ENCODE measurements around the gene AMBRA1.
"Not testable (repeated sequence)": the region's sequence is repeated elsewhere in the genome, so short reads cannot be mapped to it uniquely, and the experiment has no call there.

AMBRA1 gene

DNA sequence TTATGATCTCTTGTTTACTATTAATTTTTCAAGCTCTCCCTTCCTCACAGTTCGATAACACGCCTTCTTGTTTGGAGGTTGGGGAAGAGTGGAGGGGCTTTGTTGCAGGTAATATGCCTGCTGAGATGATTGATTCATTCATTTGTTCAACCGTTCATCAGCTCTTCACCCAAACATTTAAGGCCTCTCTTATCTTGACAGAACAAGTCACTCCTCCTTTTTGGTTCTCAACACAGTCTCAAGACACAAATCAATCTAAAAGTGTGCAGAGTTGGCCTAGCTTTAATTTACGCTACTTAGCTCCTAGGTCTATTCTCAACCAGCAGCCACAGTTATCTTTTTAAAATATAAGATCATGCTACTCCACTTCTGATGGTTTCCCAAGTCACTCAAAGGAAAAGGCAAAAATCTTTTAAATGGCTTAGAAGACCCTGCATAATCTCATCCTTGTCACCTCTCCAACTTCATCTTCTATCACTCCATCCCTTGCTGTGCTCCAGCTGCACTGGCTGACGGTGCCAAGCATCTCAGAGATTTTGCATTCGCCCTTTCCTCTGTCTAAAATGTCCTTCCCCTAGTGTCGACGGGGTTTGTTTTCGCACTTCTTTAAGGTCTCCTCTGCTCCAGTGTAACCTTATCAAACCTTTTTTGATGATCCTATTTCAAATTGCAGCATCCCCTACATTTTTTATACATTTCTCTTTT, 60.3 kb downstream of the AMBRA1 start:
- no peak for DNase-seq (ENCODE audit: low spot score)

DNA sequence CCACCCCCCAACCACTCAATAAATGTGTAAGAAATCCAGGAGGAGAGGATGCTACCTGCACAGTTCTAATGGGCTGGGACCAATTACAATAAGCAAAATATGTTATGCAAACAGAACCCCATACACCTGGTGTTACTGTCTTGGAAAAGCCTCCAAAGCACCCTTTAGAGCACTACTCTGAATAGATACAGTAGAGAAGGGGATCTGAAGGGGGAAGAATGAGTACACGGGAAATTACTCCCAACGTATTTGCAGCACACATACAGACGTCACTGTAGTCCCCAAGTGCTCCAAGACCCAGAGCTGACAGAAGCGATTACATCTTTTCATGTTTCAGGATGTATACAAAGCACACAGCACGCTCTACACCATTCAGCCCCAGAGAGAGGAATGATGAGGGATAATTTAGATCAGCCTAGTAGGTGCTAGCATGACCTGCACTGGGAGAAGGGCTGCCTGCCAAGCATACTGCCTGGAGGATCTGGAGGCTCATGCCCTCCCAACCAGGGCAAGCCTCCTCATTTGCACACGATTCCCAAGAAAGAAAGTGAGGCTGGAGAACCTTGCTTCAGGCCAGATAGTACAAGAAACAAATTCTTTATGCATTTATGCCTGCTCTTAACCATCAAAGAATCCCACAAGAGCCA, 63.8 kb downstream of the AMBRA1 start:
- no peak for DNase-seq (ENCODE audit: low spot score)

DNA sequence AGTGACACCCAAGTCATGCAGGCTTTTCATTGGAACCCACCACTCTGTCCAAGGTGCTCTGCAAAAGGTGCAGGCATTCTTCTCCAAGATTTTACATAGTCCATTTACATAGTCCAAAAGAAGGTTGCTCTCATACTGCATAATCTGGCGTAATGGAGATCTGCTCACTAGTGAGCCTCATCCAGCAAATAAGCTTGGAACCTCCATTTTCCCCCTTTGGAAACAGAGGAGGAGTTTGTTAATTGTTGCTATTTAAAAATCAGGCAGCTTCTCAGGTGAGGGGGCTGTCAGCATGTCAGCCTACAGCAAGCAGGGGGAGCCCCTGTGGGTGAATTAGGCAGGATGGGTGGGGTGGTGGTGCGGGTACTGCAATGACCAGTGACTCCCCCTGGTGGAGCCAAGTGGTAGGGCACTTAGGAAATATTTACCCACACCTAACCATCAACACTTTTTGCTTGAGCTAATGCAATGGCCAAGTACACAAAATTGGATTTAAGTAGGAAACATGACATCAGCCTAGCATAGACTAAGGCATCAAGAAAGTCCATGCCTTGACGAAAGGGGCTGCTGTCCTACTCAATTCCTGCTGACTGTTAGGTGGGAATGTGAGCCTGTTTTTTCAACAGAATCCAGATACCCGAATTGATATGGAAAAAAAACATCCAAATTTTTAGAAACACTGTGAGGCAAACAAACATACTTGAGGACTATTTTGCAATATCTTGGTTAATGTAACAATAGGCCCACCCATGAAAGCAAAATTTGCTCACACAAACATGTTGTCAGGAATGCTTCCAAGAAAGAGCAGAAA, 64.5 kb downstream of the AMBRA1 start:
- peak; percentile 90 for DNase-seq (ENCODE audit: low spot score)

DNA sequence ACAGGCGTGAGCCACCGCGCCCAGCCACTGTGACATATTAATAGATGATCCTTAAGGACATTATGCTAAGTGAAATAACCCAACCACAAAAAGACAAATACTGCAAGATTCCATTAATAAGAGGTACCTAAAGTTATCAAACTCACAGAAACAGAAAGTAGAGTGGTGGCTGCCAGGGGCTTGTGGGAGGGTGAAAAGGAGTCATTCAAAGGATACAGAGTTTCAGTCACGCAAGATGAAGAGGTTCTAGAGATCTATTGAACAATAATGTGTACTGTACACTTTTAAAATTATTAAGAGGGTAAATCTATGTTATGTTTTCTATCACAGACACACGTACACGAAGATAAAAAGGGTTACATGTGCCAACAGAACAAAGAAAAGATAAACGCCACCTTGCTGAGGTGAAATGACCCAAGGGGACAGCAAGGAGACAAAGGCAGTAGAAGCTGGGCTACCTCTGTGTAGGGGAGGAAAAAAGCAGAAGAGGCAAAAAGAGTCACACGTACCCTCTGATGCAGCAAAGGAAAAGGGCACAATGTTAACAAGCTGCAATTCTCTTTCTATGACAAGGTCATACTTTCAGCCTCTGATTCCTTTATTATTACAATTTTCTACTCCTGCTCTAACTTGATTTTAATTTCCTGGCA, 65.3 kb downstream of the AMBRA1 start:
- no peak for DNase-seq (ENCODE audit: low spot score)

DNA sequence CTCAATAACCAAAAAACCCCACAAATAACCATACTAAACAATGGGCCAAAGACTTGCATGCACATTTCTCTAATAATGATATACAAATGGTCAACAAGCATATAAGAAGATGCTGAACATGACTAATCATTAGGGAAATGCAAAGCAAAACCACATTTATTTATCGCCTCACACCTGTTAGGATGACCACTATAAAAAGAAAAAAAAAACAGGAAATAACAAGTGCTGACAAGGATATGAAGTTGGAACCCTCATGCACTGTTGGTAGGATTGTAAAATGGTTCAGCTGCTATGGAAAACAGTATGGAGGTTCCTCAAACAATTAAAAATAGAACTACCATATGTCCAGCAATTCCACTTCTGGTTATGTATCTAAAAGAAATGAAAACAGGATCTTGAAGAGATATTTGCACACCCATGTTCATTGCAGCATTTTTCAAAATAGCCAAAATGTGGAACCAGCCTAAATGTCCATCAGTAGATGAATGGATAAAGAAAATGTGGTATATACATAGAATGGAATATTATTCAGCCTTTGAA, 66.2 kb downstream of the AMBRA1 start:
- DNase-seq (ENCODE audit: low spot score): no peak

DNA sequence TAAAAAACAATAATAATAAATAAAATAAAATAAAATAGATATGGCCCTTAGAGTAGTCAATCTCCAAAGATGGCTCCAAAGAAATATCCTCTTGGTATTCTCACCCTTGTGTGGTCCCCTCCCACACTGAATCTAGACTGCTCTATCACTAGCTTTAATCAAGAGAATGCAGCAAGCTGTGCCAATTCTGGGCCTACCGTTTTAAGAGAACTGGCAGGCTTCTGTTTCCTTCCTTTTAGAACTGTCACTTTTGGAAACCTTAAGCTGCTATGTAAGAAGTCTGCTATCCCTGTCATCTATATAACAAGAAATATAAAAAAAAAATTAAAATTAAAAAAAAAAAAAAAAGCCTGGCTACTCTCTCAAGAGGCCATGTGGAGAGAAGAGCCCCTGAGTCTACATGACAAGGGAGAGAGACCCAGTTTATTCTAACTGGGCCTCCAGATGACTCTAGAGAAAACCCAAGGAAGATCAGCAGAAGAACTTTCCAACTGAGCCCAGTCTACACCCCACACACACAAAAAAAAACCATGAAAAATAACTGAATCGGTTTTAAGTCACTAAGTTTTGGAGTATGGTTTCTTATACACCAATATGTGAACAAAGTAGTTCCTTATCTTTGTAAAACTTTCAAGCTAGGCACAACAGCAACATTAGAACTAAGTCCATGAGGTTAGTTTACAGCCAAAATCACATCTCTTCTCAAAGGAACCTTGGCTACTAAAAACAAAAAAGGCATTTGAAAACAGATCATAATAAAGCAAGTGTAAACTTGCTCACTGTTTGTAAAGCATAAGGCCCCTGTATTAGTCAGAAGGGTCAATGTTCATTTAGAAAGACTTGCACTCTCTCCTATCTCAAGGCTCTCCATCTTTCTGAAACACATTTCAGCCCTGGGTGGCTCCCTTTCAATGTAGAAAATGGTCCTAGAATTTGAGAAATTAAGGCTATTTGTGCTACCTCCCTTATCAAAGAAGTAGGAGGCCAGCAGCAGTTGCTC, 67.3 kb downstream of the AMBRA1 start:
- DNase-seq (ENCODE audit: low spot score): no peak

DNA sequence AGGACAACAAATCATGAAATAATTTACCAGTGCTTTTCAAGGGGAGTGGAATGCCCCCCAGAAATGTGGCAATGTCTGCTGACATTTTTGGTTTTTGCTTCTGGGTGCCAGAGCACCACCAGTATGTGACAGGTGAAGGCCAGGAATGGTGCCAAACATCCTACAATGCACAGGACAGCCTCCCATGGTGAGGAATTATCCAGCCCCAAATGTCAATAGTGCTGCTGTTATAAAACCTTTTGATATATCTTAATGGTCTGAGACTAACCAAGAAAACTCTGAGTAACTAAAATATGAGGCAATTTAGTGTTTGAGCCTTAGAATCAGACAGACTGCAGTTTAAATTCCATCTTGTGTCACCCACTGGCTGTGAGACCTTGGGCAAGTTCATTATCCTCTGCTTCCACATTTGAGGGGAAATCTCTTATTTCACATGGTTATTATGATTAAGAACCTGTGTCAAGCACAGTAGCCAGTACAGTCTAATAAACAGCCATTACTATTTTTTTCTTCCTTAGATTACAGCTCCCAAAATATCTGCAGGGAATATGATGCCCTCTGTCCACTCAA, 69.5 kb downstream of the AMBRA1 start:
- no peak for DNase-seq (ENCODE audit: low spot score)

DNA sequence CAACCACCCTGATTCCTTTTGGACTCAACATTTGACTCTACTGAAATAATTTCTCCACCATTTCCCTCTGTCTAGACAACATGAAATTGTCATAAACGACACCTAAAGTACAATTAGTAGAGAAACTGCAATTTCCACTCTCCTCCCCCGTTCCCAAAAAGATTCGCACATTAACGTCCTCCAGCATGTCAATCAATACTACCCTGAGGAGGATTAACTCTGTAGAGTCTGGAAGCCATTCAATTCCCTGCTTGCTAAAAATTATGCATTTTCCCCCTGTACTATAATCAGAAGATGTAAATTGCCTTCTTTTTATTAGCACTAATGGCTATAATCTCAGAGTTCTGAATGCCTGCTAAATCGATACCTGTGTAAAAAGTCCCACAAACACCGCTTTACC, 70.5 kb downstream of the AMBRA1 start:
- DNase-seq (ENCODE audit: low spot score): no peak

DNA sequence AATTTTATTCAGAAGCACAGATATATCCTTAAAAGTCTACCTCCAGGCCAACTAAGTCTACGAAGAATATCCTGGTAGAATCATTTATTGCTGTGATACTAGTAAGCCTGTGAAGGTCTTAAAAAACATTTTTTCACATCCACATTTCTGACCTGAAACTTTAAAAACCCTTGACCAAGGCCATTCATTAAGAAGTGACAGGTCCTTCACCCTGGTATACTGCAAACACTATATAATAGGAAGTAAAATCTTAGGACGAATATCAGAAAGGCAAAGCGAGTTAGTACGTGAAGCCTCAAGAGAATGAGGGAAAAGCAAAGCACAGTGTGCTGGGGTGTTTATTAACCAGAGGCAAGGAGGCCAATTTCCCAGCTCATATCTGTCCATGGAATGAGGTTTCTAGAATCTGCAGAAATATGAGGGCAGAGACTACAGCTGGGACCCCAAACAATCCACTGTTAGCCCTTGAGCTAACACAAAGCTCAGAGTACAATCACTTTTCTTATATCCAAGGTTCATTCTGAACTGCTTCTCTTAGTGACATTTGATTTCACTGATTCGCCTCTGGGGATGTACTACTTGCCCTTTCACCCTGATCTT, 71.0 kb downstream of the AMBRA1 start:
- no peak for DNase-seq (ENCODE audit: low spot score)

DNA sequence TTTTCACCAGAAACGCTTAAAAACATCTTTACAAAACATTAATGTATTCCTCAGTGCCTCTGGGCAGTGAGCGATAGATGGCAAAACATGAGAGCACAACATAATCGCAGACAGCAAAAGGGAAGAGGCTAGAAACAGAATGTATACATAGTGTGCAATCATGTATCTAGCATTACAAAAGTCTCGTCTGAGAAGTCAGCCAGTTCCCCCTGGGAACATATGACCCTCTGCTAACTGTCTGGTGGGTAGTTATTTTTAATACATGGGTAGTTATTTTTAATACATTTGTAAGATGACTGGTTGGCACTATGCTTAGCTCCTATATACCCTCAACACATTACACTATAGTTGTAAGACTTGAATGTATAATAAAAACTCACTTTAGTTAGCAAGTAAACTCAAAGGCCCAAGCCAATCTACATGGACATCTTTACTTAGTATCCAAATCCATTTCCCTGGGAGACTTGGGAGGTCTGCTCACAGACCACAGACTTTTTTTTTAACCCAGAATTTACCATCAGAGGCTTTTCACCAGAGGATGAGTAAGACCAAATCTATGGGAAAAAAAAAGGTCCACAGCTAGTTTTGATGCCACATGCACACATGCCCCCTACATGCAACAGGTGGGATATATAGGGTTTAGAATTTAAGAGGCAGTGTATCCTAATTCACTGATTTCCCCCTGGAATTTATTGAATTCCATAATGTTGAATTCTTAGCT, 71.7 kb downstream of the AMBRA1 start:
- no peak for DNase-seq (ENCODE audit: low spot score)

DNA sequence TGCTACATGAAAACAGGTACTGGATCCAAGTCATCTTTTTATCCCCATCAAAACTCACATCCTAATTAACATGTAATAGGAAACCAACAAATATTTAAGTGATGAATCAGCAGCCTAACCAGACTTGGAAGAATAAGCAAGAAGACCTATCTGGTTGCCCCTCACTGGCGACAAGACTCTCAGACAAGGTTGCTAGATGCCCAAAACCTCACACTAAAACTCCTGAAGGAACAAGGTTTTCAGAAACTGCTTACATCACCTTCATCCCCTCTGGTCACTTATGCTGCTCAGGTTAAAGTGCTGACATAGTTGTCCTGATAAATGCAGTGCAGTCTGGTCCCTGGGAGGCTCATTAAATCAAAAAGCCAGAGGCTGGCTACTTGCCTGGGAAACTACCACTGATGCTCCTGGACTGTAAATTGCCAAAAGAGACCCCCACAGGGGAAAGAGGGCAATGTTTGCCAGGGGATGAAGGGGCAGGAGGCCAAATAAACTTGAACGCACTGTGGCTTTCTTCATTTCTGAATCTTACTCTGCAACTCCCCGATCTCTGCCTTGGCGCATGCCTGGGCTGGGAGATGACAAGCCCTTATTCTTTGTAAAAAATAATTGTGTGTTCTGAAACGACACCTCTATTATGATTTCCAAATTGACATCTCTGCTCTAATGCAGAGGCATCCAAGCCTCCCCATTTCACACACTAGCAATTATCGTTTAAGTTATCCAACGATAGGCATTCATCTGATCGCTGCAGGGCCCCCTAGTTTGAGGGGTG, 72.7 kb downstream of the AMBRA1 start:
- peak; percentile 39 for DNase-seq (ENCODE audit: low spot score)

DNA sequence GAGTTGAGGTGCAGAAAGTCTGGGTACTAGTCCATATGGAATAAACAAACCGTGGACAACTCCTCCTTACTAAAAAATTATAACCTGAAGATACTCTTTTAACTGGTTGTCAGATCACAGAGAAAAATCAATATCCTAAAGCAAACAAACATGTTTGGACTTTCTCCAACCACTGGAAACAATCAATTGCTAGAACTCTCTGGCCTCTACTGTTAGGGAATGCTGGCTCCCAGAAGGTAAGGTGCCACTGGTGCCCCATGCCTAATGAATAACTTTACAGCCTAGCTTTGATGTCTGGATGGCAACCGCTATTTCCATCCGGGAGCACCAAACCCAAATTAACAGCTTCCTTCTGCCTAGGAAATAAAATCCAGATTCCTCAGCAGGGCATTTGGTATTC, 74.5 kb downstream of the AMBRA1 start:
- DNase-seq (ENCODE audit: low spot score): no peak

DNA sequence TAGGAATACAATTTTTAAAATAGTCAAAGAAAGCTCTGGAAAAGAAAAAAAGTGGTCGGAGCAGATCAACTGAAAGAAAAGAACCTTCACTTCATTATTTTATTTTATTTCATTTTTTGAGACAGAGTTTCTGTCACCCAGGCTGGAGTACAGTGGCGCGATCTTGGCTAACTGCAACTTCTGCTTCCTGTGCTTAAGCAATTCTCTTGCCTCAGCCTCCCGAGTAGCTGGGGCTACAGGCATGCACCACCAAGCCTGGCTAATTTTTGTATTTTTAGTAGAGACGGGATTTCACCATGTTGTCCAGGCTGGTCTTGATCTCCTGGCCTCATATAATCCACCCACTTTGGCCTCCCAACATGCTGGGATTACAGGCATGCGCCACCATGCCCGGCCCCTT, 74.9 kb downstream of the AMBRA1 start:
- DNase-seq (ENCODE audit: low spot score): not testable (repeated sequence)

DNA sequence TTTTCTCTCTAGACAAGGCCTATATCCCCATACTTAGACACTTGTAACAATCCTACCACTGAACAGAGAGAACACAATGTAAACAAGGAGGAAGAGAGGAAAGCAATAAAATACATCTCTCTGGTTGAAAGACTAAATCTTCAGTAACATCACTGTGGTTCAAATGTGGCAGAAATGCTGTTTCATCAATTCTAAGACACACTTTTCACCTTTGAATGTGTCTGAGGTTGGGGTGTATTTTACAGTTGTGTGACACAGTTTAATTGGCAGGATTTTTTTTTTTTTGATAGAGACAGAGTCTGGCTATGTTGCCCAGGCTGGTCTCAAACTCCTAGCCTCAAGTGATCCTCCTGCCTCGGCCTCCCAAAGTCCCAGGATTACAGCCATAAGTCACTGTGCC, 79.5 kb downstream of the AMBRA1 start:
- no peak for DNase-seq (ENCODE audit: low spot score)

DNA sequence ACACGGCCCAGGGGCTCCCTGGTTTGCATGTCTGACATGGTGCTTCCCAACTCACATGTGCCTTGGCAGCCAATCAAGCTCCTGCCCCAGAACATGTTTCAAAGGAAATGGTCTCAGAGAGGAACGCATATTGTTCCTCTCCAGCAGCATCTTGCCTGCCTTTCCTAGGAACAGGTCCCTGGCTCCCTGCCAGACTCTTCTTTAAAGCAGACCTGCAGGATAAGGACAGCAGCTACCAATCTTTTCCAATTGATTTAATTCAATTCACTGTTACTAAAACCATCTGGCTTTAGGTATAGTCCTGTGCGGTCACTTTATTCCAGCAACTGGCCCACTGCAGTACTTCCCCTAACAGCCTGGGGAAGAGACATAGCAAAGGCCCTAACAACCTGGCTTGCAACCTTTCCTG, 79.9 kb downstream of the AMBRA1 start:
- no peak for DNase-seq (ENCODE audit: low spot score)

DNA sequence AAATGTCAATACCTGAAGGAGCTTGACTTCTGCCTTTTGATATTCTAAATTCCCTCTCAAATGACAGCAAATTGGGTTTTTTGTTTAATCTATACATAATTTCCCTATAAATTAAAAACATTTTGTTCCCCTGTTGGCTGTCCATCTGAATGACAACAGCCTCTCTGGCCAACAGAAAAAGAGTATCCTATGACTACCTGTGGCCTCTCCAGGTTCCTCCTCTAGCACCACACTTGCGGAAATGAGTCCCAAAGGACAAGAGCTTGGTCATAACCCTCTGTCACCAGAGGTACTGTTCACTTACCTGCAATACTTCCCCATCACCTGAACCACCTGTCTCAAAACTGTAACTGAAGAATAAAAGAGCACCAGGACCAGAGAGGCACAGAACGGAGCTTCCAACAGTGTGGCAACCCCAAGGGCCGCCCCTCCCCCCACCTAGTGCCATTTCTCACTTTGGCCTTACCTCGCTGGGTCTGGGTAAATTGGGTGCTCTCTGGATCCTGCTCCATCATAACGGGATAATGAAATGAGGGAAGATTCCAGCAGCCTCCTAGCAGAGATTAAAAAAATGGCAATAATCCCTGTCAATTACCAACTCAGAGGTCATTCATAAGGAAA, 81.5 kb downstream of the AMBRA1 start:
- no peak for DNase-seq (ENCODE audit: low spot score)

DNA sequence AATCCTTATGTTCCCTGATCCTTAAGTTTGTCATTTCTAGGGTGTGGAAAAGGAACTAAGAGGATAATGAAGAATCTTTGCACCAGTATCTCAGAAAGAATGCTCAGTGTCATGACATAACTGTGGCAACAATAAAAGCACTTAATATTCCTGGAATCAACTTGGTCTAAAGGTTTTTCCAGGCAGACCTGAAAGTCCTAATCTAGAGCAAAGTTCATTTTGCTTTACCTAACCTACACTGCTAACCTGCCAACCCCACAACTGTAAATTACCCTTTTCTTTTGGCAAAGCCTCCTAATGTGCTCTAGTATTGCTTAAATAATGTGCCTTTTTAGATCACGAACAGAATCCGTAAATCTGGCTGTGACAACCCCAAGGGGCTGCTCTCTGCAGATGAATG, 82.5 kb downstream of the AMBRA1 start:
- DNase-seq (ENCODE audit: low spot score): no peak

DNA sequence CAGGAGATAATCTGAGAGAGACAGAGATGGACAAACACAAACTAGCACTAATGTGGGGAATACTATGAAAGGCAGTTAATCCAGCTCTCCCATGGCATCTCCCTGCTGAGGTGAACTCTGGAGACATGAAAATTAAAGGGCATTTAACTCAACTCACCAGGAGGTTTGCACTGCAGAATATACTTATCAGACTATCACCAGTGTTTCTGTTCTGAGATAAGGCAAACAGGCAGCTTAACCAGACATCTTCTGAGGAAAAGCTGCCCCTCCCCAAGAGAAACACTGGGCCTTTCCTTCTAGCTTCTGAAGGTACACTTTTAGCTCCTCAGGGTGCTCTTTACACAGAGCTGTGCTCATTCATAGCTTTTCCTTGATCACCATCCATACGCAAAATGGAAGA, 85.5 kb downstream of the AMBRA1 start:
- DNase-seq (ENCODE audit: low spot score): no peak

DNA sequence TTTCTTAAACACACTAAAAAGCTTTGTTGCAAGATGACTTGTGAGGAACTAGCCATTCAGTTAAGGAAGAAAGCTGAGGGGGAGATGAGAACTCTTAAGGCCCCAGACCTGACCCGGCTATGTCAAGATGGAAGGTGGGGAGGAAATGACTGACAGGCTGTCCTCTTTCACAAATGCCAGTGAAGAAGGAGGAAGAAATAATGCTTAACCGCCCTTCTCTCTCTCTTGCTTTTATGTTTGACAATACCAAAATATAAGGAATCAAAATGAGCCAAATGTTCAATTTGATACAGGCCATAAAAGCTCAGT, 87.4 kb downstream of the AMBRA1 start:
- no peak for DNase-seq (ENCODE audit: low spot score)

All from AG20443 (cell line).